Prostate gland (tissue), 2 donors: ENCODE results near the gene SORL1. TPM values are rescaled to one million over a fixed set of nuclear protein-coding genes. Genes with fewer than 3 reads are reported as not detected.

Source experiments
- DNase-seq: peaks from one replicate; pipeline ENCODE4 v3.0.0-alpha.2; 2019; ENCODE audit warnings: low spot score
- H3K27ac ChIP-seq, 2 donors: fragments of 200-600 bp; sonication (generic); 2 replicates each; pipeline ENCODE4 v1.5.1; 2017 to 2019
- H3K27me3 ChIP-seq: fragments of 200-600 bp; sonication (generic); replicated peaks from 2 replicates; pipeline ENCODE4 v1.5.1; 2019; ENCODE audit not compliant: insufficient read depth
- H3K36me3 ChIP-seq, 2 donors: fragments of 200-600 bp; sonication (generic); 1 replicate in 1 of 2; 2 replicates in 1 of 2; pipeline versions ENCODE4 v1.5.1 to v1.8.1; 2017 to 2019
- H3K4me1 ChIP-seq: fragments of 200-600 bp; sonication (generic); replicated peaks from 2 replicates; pipeline ENCODE4 v1.5.1; 2019
- H3K4me3 ChIP-seq, 2 donors: fragments of 200-600 bp; sonication (generic); 2 replicates each; pipeline ENCODE4 v1.5.1; 2017 to 2019
- H3K9me3 ChIP-seq: fragments of 200-600 bp; sonication (generic); 2 replicates; pipeline ENCODE4 v1.5.1; 2017
- CTCF ChIP-seq, 4 experiments: fragments of 200-600 bp in 2 of 4; fragments of 450-650 bp in 2 of 4; sonication (generic) in 2 of 4; IDR thresholded peaks; 1 replicate in 3 of 4; 2 replicates in 1 of 4; pipeline ENCODE4 v1.5.1; 2016 to 2019; ENCODE audit warnings: antibody characterized with exemption in 4 of 4, mild to moderate bottlenecking in 2 of 4, moderate library complexity in 2 of 4
- POLR2A ChIP-seq: fragments of 450-650 bp; IDR thresholded peaks from one replicate; pipeline ENCODE4 v1.6.1; 2016; ENCODE audit warnings: antibody characterized with exemption, mild to moderate bottlenecking
- POLR2AphosphoS5 ChIP-seq: sonication (generic); formaldehyde crosslinking; IDR thresholded peaks from one replicate; pipeline ENCODE4 v1.6.1; 2017; ENCODE audit warnings: antibody characterized with exemption
- WGBS: methylation state at CpG from one replicate; pipeline ENCODE4 v1.1.5; 2018; 5-methylcytosine and 5-hydroxymethylcytosine counted together
- intact Hi-C: fragments of 100-400 bp; cut with DNase I; formaldehyde crosslinking; loops from one replicate; pipeline ENCODE4 v1.14.2; 2022
- total RNA-seq, 2 donors: library from RNA; depleted of rRNA; stranded (reverse); fragments of >200 nt; gene quantifications; one replicate each; pipeline ENCODE4 v1.1.0, GENCODE V29; 2016

The SORL1 gene
- total RNA-seq, 2 donors from 2014 or later: 77.4 to 97.6 TPM

- H3K36me3 ChIP-seq: no peaks in the 10 kb centered on the region
- H3K4me3 ChIP-seq: no peak overlapping the region
- H3K4me1 ChIP-seq: peaks cover 23% of the 10 kb centered on the region
- H3K9me3 ChIP-seq: no peaks in the 10 kb centered on the region
- no peaks in the 10 kb centered on the region for H3K27me3 ChIP-seq
- DNase-seq: no peak
- intact Hi-C loops: no loop called here
- no peak overlapping the region for H3K27ac ChIP-seq
- WGBS: 72% methylated on average over 8 of the region's 8 CpGs
- TF ChIP-seq CTCF (IDR thresholded peaks at IDR 0.05): no peak
- no peak for TF ChIP-seq POLR2A
- TF ChIP-seq POLR2AphosphoS5: no peak
Observed at GRCh38 chr11:121473064-121473777, 21.1 kb downstream of the SORL1 start.

DNA sequence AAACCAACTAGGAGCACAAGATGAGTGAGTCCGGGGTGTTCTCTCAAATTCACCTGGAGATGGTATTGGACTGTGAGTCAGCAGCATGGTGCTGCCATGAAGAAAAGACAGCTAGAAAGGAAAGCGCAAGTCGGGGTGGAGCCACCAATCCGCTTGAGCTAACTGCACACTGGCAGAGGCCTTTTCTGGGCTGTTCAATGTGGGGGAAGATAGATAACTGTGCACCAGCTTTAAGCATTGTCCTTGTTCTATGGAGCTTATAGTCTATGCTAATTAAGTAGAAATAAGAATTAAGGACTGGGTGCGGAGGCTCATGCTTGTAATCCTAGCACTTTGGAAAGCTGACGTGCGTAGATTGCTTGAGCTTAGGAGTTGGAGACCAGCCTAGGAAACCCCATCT is 22.6 kb downstream of the SORL1 start:
- Histone ChIP-seq H3K9me3 (no peaks in the 10 kb centered on the region), H3K4me3 (no peak overlapping the region), H3K27ac (no peak overlapping the region), H3K4me1 (peaks cover 37% of the 10 kb centered on the region), H3K36me3 (no peaks in the 10 kb centered on the region), H3K27me3 (no peaks in the 10 kb centered on the region)
- DNase-seq: no peak
- WGBS: 95% methylated on average over 7 of the region's 7 CpGs
- intact Hi-C loops: no loop called here
- no peak for TF ChIP-seq POLR2AphosphoS5

DNA sequence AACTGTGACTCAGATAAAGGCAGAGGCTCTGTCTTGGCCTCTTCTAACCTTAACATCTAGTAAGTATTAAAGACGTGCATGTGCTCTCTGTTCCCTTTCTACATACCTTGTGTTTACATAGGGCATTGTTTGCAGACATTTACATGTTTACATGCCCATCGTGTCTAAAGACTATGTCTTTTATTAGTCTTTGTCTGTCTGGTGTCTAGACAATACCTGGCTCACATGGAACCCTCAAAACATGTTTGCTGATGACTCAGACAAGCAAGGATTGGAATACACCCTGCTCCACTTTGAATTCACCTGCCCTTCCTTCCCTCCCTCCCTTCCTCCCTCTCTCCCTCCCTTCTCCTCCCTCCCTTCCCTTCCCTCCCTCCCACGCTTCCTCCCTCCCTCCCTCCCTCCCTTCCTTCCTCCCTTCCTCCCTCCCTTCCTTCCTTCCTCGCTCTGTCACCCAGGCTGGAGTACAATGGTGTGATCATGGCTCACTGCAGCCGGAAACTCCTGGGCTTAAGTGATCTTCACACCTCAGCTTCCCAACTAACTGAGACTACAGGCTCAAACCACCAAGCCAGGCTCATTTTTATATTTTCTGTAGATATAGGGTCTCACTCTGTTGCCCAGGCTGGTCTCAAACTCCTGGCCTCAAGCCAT is 24.4 kb downstream of the SORL1 start:
- peak; percentile 76 for DNase-seq
- intact Hi-C loops: no loop called here

DNA sequence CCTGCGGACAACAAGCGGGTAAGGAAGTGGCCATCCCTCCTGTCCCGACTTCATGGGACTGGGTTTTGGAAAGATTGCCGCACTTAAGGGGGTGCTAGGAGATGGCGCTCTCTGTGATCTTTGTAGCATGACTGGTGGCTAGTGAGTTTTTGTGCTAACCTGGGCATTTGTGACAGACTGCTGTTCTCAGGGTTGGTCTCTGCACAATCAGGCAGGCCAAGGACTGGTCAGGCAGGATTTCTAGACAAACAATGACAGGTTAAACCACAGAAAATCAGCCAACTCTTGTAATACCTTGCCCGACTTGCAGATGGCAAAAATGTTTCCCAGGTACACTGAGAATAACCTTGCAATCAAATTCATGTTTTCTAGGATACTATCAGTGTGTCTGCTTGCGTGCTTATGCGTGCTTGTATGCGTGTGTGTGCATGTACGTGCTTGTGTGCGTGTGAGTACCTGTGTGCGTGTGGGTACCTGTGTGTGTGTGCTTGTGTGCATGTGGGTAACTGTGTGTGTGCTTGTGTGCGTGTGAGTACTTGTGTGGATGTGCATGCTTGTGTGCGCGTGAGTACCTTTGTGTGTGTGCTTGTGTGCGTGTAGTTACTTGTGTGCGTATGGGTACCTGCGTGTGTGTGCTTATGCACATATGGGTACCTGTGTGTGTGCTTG is 26.2 kb downstream of the SORL1 start:
- TF ChIP-seq POLR2AphosphoS5 (peak; percentile 76), CTCF (IDR thresholded peaks at IDR 0.05) (peak in 1 of 4 experiments; percentile 4), POLR2A (no peak)
- peak overlapping the region; percentile 61 to 71 for H3K27ac ChIP-seq
- peak; percentile 80 for DNase-seq
- H3K27me3 ChIP-seq: no peaks in the 10 kb centered on the region
- peaks cover 30% of the 10 kb centered on the region for H3K4me1 ChIP-seq
- WGBS: 71% methylated on average over 18 of the region's 18 CpGs
- intact Hi-C loops: no loop called here
- no peaks in the 10 kb centered on the region for H3K9me3 ChIP-seq
- H3K36me3 ChIP-seq: no peaks in the 10 kb centered on the region
- H3K4me3 ChIP-seq: no peak overlapping the region

More for the DNA sequence above, 24.4 kb downstream of the SORL1 start:
- 37% methylated on average over 5 of the region's 5 CpGs for WGBS
- TF ChIP-seq POLR2AphosphoS5: peak; percentile 91
- TF ChIP-seq POLR2A: no peak
- Histone ChIP-seq H3K4me1 (peaks cover 39% of the 10 kb centered on the region), H3K36me3 (no peaks in the 10 kb centered on the region), H3K27ac (peak overlapping the region; percentile 61 to 71), H3K4me3 (no peak overlapping the region), H3K27me3 (no peaks in the 10 kb centered on the region), H3K9me3 (no peaks in the 10 kb centered on the region)

DNA sequence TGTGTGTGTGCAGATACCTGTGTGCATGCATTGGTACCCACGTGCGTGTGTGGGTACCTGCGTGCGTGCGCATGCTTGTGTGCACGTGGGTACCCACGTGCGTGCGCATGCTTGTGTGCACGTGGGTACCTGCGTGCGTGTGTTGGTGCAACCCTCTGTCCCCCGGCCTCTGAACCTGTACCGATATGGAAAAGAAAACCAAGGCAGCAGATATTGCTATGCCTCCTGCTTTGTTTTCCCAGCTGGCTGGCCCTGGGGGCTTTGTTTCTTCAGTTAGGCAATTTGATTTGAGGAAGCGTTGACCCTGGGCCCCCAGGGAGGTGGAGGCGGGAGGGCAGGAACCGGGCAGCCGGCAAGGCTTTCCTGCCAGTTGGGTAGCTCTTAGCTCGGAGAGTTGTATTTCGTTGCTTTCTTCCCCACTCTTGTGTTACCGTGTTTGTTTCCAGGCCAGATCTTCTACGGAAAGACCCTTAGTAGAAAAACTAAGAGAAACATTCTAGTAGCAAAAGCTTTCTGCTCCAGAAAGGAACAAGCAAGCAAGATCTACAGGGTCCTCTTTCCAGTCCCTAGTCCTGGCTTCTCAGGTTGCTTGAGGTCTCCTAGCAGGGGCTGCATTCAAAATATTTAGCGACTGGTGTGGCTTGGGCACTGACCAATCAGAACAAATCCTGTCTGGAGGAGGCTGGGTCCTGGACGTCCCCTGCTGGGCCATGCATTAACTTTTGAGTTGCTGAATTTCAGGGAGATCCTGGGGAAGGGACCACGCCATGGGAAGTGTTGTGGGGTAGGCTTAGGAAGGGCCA is 27.0 kb downstream of the SORL1 start:
- intact Hi-C loops: no loop called here
- TF ChIP-seq POLR2A: no peak
- no peak for TF ChIP-seq POLR2AphosphoS5
- TF ChIP-seq CTCF (IDR thresholded peaks at IDR 0.05): no peak
- no peak for DNase-seq
- Histone ChIP-seq H3K9me3 (no peaks in the 10 kb centered on the region), H3K27ac (no peak overlapping the region), H3K4me1 (peaks cover 30% of the 10 kb centered on the region), H3K4me3 (no peak overlapping the region), H3K36me3 (no peaks in the 10 kb centered on the region), H3K27me3 (no peaks in the 10 kb centered on the region)
- WGBS: 61% methylated on average over 25 of the region's 25 CpGs
